PC-3 (cell line): ENCODE results near the gene STK39. TPM values are rescaled to one million over a fixed set of nuclear protein-coding genes. Genes with fewer than 3 reads are reported as not detected.
A peak's percentile ranks its signal among the peaks of the same experiment; 100 is the strongest.

ENCODE experiments used
- ATAC-seq: fragments of 200-7000 bp; cut with Tn5 transposase; 2 replicates; pipeline ENCODE4 v1.9.1; 2020; ENCODE audit warnings: mild to moderate bottlenecking, moderate library complexity
- BruUV-seq: library from RNA; stranded (reverse); fragments of 400-500 nt; replicated peaks from 2 replicates; lab custom pipeline; 2021; lab: Mats Ljungman, UMichigan
- CTCF ChIA-PET: fragments of 300-600 bp; sonication (Branson Sonifier 250); formaldehyde crosslinking; loops from one replicate; lab custom pipeline; 2022; ENCODE audit warnings: antibody characterized with exemption; lab: Charles Lee
- POLR2A ChIA-PET: fragments of 300-600 bp; sonication (Branson Sonifier 250); formaldehyde crosslinking; loops from one replicate; lab custom pipeline; 2022; ENCODE audit warnings: antibody characterized with exemption; ENCODE audit not compliant: unreplicated experiment; lab: Charles Lee
- DNase-seq: peaks from one replicate; pipeline ENCODE4 v3.0.0-alpha.2; 2015
- H2AFZ ChIP-seq: fragments of 300-600 bp; sonication (generic); 2 replicates; pipeline ENCODE4 v1.6.0; 2016; ENCODE audit warnings: antibody characterized with exemption, low read length
- H3F3A ChIP-seq: fragments of 300-600 bp; sonication (generic); one replicate; pipeline ENCODE4 v1.6.0; 2017; ENCODE audit warnings: antibody characterized with exemption, low read length, control low read depth, mild to moderate bottlenecking; ENCODE audit not compliant: unreplicated experiment
- H3K27ac ChIP-seq: fragments of 300-600 bp; sonication (generic); 2 replicates; pipeline ENCODE4 v1.5.1; 2016; ENCODE audit warnings: mild to moderate bottlenecking, low read length
- H3K27me3 ChIP-seq: fragments of 300-600 bp; sonication (generic); 2 replicates; pipeline ENCODE4 v1.6.1; 2016; ENCODE audit warnings: low read length, mixed read lengths
- H3K36me3 ChIP-seq: fragments of 300-600 bp; sonication (generic); 2 replicates; pipeline ENCODE4 v1.6.1; 2016; ENCODE audit warnings: low read depth, mixed run types, low read length, mixed read lengths
- H3K4me1 ChIP-seq: fragments of 300-600 bp; sonication (generic); 2 replicates; pipeline ENCODE4 v1.5.1; 2016; ENCODE audit warnings: low read length; ENCODE audit not compliant: insufficient read depth
- H3K4me2 ChIP-seq: fragments of 300-600 bp; sonication (generic); 2 replicates; pipeline ENCODE4 v1.6.0; 2016; ENCODE audit warnings: low read length
- H3K4me3 ChIP-seq: fragments of 300-600 bp; sonication (generic); 2 replicates; pipeline ENCODE4 v1.5.1; 2016; ENCODE audit warnings: mild to moderate bottlenecking, low read length, mixed read lengths
- H3K79me2 ChIP-seq: fragments of 300-600 bp; sonication (generic); 2 replicates; pipeline ENCODE4 v1.6.1; 2017; ENCODE audit warnings: low read length, mixed read lengths
- H3K9ac ChIP-seq: fragments of 300-600 bp; sonication (generic); 2 replicates; pipeline ENCODE4 v1.6.0; 2016; ENCODE audit warnings: mild to moderate bottlenecking, low read length
- H3K9me2 ChIP-seq: fragments of 300-600 bp; sonication (generic); replicated peaks from 2 replicates; pipeline ENCODE4 v1.6.1; 2016; ENCODE audit warnings: mixed run types, low read length, mixed read lengths
- H3K9me3 ChIP-seq: fragments of 300-600 bp; sonication (generic); 2 replicates; pipeline ENCODE4 v1.6.1; 2016; ENCODE audit warnings: low read length, mixed read lengths
- H4K20me1 ChIP-seq: fragments of 300-600 bp; sonication (generic); 2 replicates; pipeline ENCODE4 v1.6.1; 2016; ENCODE audit warnings: low read length, mixed read lengths
- EZH2 ChIP-seq: fragments of 300-600 bp; sonication (generic); IDR thresholded peaks from one replicate; pipeline ENCODE4 v1.6.1; 2017; ENCODE audit warnings: antibody characterized with exemption, mild to moderate bottlenecking, low read length; ENCODE audit not compliant: unreplicated experiment
- EZH2phosphoT487 ChIP-seq: fragments of 300-600 bp; sonication (generic); IDR thresholded peaks from 2 replicates; pipeline ENCODE4 v1.6.1; 2018; ENCODE audit warnings: mild to moderate bottlenecking, antibody characterized with exemption, low read length, borderline replicate concordance
- intact Hi-C: fragments of 100-400 bp; cut with micrococcal nuclease; formaldehyde crosslinking; loops from 2 replicates; pipeline ENCODE4 v1.9.0; 2023
- total RNA-seq: library from RNA; depleted of rRNA; stranded (reverse); fragments of >200 nt; gene quantifications from 2 replicates; pipeline ENCODE4 v1.2.3, GENCODE V29; 2014
- TF ChIP-seq, protein P1 (sequence below): fragments of 300-600 bp; sonication (generic); conservative IDR thresholded peaks from 2 replicates; pipeline ENCODE4 v1.5.1; 2017; ENCODE audit warnings: antibody characterized with exemption, low read depth, mild to moderate bottlenecking, low read length

Gene STK39
- total RNA-seq, 1 experiment from 2014 or later: 17.9 TPM

DNA sequence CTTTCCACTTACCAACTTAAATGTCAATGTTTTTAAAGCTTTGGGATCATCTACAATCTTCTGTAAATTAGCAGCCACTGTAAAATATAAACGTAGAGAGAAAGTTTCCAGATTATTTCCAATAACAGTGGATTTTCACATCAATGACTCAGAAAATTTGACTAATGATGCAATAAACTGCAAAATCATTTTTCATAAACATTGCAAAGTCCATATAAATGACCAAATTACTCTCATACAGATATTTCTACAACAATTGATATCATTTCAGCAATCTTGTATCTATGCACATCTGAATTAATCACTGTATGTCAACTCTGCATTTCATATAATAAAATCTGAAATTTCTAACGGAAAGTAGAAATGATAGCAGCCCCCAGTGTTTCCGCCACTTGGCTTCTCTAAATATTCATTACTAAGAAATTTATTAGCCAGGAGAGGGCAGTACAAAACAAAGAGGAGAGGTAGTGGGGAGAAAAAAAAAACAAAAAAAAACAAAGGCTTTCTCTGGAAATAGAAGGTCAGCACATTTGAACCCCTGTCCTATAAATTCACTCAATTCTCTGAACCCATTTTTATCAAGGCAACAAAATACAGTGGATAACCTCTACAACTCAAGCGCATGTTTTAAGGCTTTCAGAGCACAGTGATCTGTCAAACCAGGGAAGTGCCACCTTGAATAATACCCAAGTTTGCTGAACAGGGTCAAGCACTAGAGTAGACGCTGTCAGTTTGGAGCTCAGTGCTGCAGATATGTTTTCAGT, 282.6 kb downstream of the STK39 start:
- H3K27me3 ChIP-seq: no peaks in the 10 kb centered on the region
- peak; percentile 35 for DNase-seq
- intact Hi-C loops: loop anchor here (2.0 kb wide), 1 partner anchor 154 kb away; no protein-coding TSS in a partner anchor
- H3F3A ChIP-seq: no peaks in the 10 kb centered on the region
- CTCF ChIA-PET: no interaction called here
- H3K9me2 ChIP-seq: no peaks in the 10 kb centered on the region
- no peaks in the 10 kb centered on the region for H3K9me3 ChIP-seq
- H3K9ac ChIP-seq: no peak overlapping the region
- no peaks in the 10 kb centered on the region for H3K4me1 ChIP-seq
- no peak overlapping the region for H3K4me2 ChIP-seq
- POLR2A ChIA-PET: no interaction called here
- H4K20me1 ChIP-seq: no peaks in the 10 kb centered on the region
- ATAC-seq: no peak
- TF ChIP-seq EZH2phosphoT487 (no peak), EZH2 (no peak)
- TF ChIP-seq, protein P1, sequence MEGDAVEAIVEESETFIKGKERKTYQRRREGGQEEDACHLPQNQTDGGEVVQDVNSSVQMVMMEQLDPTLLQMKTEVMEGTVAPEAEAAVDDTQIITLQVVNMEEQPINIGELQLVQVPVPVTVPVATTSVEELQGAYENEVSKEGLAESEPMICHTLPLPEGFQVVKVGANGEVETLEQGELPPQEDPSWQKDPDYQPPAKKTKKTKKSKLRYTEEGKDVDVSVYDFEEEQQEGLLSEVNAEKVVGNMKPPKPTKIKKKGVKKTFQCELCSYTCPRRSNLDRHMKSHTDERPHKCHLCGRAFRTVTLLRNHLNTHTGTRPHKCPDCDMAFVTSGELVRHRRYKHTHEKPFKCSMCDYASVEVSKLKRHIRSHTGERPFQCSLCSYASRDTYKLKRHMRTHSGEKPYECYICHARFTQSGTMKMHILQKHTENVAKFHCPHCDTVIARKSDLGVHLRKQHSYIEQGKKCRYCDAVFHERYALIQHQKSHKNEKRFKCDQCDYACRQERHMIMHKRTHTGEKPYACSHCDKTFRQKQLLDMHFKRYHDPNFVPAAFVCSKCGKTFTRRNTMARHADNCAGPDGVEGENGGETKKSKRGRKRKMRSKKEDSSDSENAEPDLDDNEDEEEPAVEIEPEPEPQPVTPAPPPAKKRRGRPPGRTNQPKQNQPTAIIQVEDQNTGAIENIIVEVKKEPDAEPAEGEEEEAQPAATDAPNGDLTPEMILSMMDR: peak; percentile 56
- H3K79me2 ChIP-seq: no peaks in the 10 kb centered on the region
- no peak overlapping the region for H3K4me3 ChIP-seq
- H3K27ac ChIP-seq: no peak overlapping the region
- peaks cover 5% of the 10 kb centered on the region; the same call in 1 of the 2 replicates for H3K36me3 ChIP-seq
- H2AFZ ChIP-seq: no peak overlapping the region
- BruUV-seq: no TSS peak

DNA sequence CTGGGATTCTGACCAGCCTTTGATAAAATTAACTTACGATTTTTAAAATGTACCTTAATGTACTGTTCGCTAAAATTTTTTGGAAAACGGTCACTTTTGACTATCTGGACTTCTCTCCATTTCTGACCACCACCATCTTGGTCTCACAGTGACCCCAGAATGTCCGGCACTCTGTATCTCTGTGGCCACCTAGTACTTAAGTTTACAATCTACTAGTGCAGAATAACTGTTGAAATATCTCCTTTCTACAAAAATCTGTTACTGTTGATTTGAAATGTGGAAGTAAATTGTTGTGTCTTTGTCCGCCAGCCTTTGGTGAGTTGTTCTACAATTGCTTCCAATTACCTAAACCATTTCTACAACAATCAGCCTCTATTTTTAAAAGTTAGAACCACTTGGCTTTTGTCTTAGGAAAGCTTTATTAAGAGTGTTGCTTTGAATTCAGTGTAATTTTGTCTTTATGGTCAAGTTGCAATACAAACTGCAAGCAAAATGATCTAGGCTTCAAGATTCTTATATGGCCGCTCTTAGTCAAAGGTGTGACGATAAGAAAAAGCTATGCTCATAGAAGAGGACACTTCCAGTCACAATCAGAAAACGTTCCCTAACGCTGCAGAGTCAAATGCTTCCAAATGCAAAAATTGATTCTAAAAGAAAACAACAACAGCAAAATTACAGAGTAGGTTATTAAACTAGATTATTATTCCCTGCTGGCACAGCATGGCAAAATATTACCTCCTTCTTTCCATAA, 283.3 kb downstream of the STK39 start:
- BruUV-seq: no TSS peak
- H3K9me3 ChIP-seq: no peaks in the 10 kb centered on the region
- ChIA-PET POLR2A (no interaction called here), CTCF (no interaction called here)
- no peaks in the 10 kb centered on the region for H3K27me3 ChIP-seq
- H3K9ac ChIP-seq: no peak overlapping the region
- H3F3A ChIP-seq: no peaks in the 10 kb centered on the region
- H3K4me1 ChIP-seq: no peaks in the 10 kb centered on the region; the same call in 1 of the 2 replicates
- H3K36me3 ChIP-seq: peaks cover 5% of the 10 kb centered on the region; the same call in 1 of the 2 replicates
- no peak overlapping the region for H3K4me2 ChIP-seq
- no peaks in the 10 kb centered on the region for H4K20me1 ChIP-seq
- no peak overlapping the region for H2AFZ ChIP-seq
- DNase-seq: no peak
- no peak for ATAC-seq
- no peak for TF ChIP-seq EZH2
- TF ChIP-seq EZH2phosphoT487: no peak
- TF ChIP-seq, protein P1: no peak
- intact Hi-C loops: loop anchor here (2.0 kb wide), 1 partner anchor 155 kb away; no protein-coding TSS in a partner anchor
- H3K27ac ChIP-seq: no peak overlapping the region
- H3K9me2 ChIP-seq: no peaks in the 10 kb centered on the region
- no peaks in the 10 kb centered on the region for H3K79me2 ChIP-seq
- no peak overlapping the region for H3K4me3 ChIP-seq
